Stomach (tissue), 9 donors: ENCODE measurements around the gene NOC4L. TPM values are rescaled to one million over a fixed set of nuclear protein-coding genes. Genes with fewer than 3 reads are reported as not detected.

Experiments used
- DNase-seq, 2 donors: peaks; one replicate each; pipeline versions ENCODE4 v3.0.0 to v3.0.0-alpha.2; 2013 to 2019
- H3K27ac ChIP-seq, 5 donors: fragments of 200-600 bp in 4 of 5; sonication (generic) in 4 of 5; one replicate each; pipeline ENCODE4 v1.5.1; 2013 to 2019; ENCODE audit warnings: mild to moderate bottlenecking in 1 of 5, moderate library complexity in 1 of 5
- H3K27me3 ChIP-seq, 3 donors: fragments of 200-600 bp; sonication (generic); one replicate each; pipeline ENCODE4 v1.5.1; 2017 to 2019; ENCODE audit warnings: mixed run types in 1 of 3
- H3K36me3 ChIP-seq, 4 donors: fragments of 200-600 bp; sonication (generic); 1 replicate in 3 of 4; 2 replicates in 1 of 4; pipeline ENCODE4 v1.5.1; 2016 to 2019
- H3K4me1 ChIP-seq, 4 donors: fragments of 200-600 bp; sonication (generic); one replicate each; pipeline ENCODE4 v1.5.1; 2016 to 2019
- H3K4me3 ChIP-seq, 4 donors: fragments of 200-600 bp; sonication (generic) in 3 of 4; one replicate each; pipeline ENCODE4 v1.5.1; 2016 to 2019; ENCODE audit warnings: mild to moderate bottlenecking in 1 of 4
- H3K9me3 ChIP-seq, 4 donors: fragments of 200-600 bp; sonication (generic); one replicate each; pipeline ENCODE4 v1.5.1; 2016 to 2019
- CTCF ChIP-seq, 7 experiments: fragments of 450-650 bp in 4 of 7; fragments of 200-600 bp in 3 of 7; sonication (generic) in 3 of 7; IDR thresholded peaks; one replicate each; pipeline ENCODE4 v1.5.1; 2016 to 2019; ENCODE audit warnings: antibody characterized with exemption in 7 of 7, control low read depth in 2 of 7, mild to moderate bottlenecking in 1 of 7
- EP300 ChIP-seq: sonication (generic); formaldehyde crosslinking; IDR thresholded peaks from one replicate; pipeline ENCODE4 v1.6.1; 2017; ENCODE audit warnings: antibody characterized with exemption
- POLR2A ChIP-seq, 4 donors: fragments of 450-650 bp; IDR thresholded peaks; one replicate each; pipeline ENCODE4 v1.6.1; 2016; ENCODE audit warnings: antibody characterized with exemption in 4 of 4, control low read depth in 2 of 4, mild to moderate bottlenecking in 1 of 4, moderate library complexity in 1 of 4
- POLR2AphosphoS5 ChIP-seq, 3 donors: sonication (generic); formaldehyde crosslinking; IDR thresholded peaks; one replicate each; pipeline ENCODE4 v1.6.1; 2016; ENCODE audit warnings: antibody characterized with exemption in 3 of 3
- WGBS, 5 donors: extraction: QIAGEN DNeasy Blood & Tissue Kit in 3 of 5; methylation state at CpG; one replicate each; pipeline versions ENCODE4 v1.1.5 to v1.1.7; 2013 to 2018; 5-methylcytosine and 5-hydroxymethylcytosine counted together
- intact Hi-C: fragments of 100-400 bp; cut with DNase I; formaldehyde crosslinking; loops from one replicate; pipeline ENCODE4 v1.15.1; 2023; ENCODE audit warnings: low total_unique reads
- polyA plus RNA-seq, 3 donors: library from polyadenylated mRNA; stranded (reverse); fragments of 200-250 nt; gene quantifications; one replicate each; pipeline ENCODE4 v1.2.3, GENCODE V29; 2013
- total RNA-seq, 5 donors: library from RNA; depleted of rRNA; stranded (reverse); fragments of >200 nt; gene quantifications; one replicate each; pipeline versions ENCODE4 v1.1.0 to v1.2.3, GENCODE V29; 2014 to 2016
- donor health status: healthy with polysubstance abuse.
- donor health status: Bipolar disorder and iron deficiency.
- donor health status: healthy.

NOC4L gene
- total and polyA plus RNA-seq, 8 donors, result 2.2 to 63.6 (median 28.6) TPM

- Histone ChIP-seq H3K36me3 (no peaks in the 10 kb centered on the region), H3K4me1 (peaks cover 0 to 24% (median 19%) of the 10 kb centered on the region in 4 donors), H3K4me3 (no peak overlapping the region), H3K27ac (no peak overlapping the region), H3K27me3 (peaks cover 0 to 66% (median 18%) of the 10 kb centered on the region in 3 donors), H3K9me3 (no peaks in the 10 kb centered on the region)
- 89 to 95% (median 94%) methylated on average over 6 of the region's 6 CpGs for WGBS, 5 donors
- no peak for DNase-seq
- TF ChIP-seq EP300 (no peak), POLR2AphosphoS5 (IDR thresholded peaks at IDR 0.05) (no peak), POLR2A (IDR thresholded peaks at IDR 0.05) (no peak), CTCF (IDR thresholded peaks at IDR 0.05) (no peak)
- intact Hi-C loops, result no loop called here
These were observed 21.3 kb downstream of the NOC4L start for GRCh38 chr12:132165584-132165983.

GRCh38 chr12:132166093-132166492 lies 21.8 kb downstream of the NOC4L start:
- Histone ChIP-seq H3K27ac (no peak overlapping the region), H3K36me3 (no peaks in the 10 kb centered on the region), H3K4me1 (peaks cover 0 to 29% (median 19%) of the 10 kb centered on the region in 4 donors), H3K27me3 (peaks cover 0 to 66% (median 21%) of the 10 kb centered on the region in 3 donors), H3K9me3 (no peaks in the 10 kb centered on the region), H3K4me3 (no peak overlapping the region)
- intact Hi-C loops, result no loop called here
- DNase-seq, result no peak
- TF ChIP-seq EP300 (no peak), CTCF (IDR thresholded peaks at IDR 0.05) (no peak), POLR2A (IDR thresholded peaks at IDR 0.05) (no peak)
- WGBS, 5 donors, result 79 to 88% (median 87%) methylated on average over 2 of the region's 2 CpGs

- DNase-seq, result no peak
- H3K27ac ChIP-seq, result no peak overlapping the region
- H3K36me3 ChIP-seq, result no peaks in the 10 kb centered on the region
- intact Hi-C loops, result no loop called here
- H3K27me3 ChIP-seq, result peaks cover 0 to 71% (median 29%) of the 10 kb centered on the region in 3 donors
- WGBS, 5 donors, result 88 to 93% (median 91%) methylated on average over 8 to 10 of the region's 10 CpGs
- no peak overlapping the region for H3K4me3 ChIP-seq
- H3K4me1 ChIP-seq, result peaks cover 0 to 26% (median 18%) of the 10 kb centered on the region in 4 donors
- TF ChIP-seq POLR2A (IDR thresholded peaks at IDR 0.05) (no peak), CTCF (IDR thresholded peaks at IDR 0.05) (no peak), EP300 (no peak), POLR2AphosphoS5 (IDR thresholded peaks at IDR 0.05) (no peak)
- H3K9me3 ChIP-seq, result no peaks in the 10 kb centered on the region
These were observed 22.7 kb downstream of the NOC4L start for GRCh38 chr12:132166801-132167591.

- H3K4me1 ChIP-seq, result peaks cover 0 to 18% (median 12%) of the 10 kb centered on the region in 4 donors
- no peak overlapping the region for H3K4me3 ChIP-seq
- TF ChIP-seq CTCF (IDR thresholded peaks at IDR 0.05) (no peak), EP300 (no peak), POLR2A (IDR thresholded peaks at IDR 0.05) (no peak), POLR2AphosphoS5 (IDR thresholded peaks at IDR 0.05) (no peak)
- no peak overlapping the region for H3K27ac ChIP-seq
- 70 to 84% (median 74%) methylated on average over 19 to 30 of the region's 30 CpGs for WGBS, 5 donors
- DNase-seq, result no peak
- H3K27me3 ChIP-seq, result peaks cover 0 to 71% (median 33%) of the 10 kb centered on the region in 3 donors
- no peaks in the 10 kb centered on the region for H3K9me3 ChIP-seq
- intact Hi-C loops, result no loop called here
- H3K36me3 ChIP-seq, result no peaks in the 10 kb centered on the region
These were observed 23.5 kb downstream of the NOC4L start for GRCh38 chr12:132167611-132168310.
